HUES64 (cell line): ENCODE data around the gene RBM24.
"Not testable (repeated sequence)": the region's sequence is repeated elsewhere in the genome, so short reads cannot be mapped to it uniquely, and the experiment has no call there.

Experiments used
- H3K27ac ChIP-seq: 2 replicates; pipeline ENCODE4 v1.7.0; 2013; ENCODE audit warnings: low read depth, low read length, inconsistent platforms
- H3K27me3 ChIP-seq: 2 replicates; pipeline ENCODE4 v1.6.1; 2013; ENCODE audit warnings: mild to moderate bottlenecking, low read length; ENCODE audit not compliant: insufficient read depth
- H3K36me3 ChIP-seq: 2 replicates; pipeline ENCODE4 v1.6.1; 2013; ENCODE audit warnings: mild to moderate bottlenecking, low read length; ENCODE audit not compliant: insufficient read depth
- H3K4me1 ChIP-seq: 2 replicates; pipeline ENCODE4 v1.6.1; 2013; ENCODE audit warnings: mild to moderate bottlenecking, low read length, moderate library complexity; ENCODE audit not compliant: insufficient read depth
- H3K4me3 ChIP-seq: 2 replicates; pipeline ENCODE4 v1.5.1; 2013; ENCODE audit warnings: mild to moderate bottlenecking, low read length, moderate library complexity
- H3K9ac ChIP-seq: 2 replicates; pipeline ENCODE4 v1.6.1; 2013; ENCODE audit warnings: mild to moderate bottlenecking, low read depth, low read length
- H3K9me3 ChIP-seq: 2 replicates; pipeline ENCODE4 v1.6.1; 2013; ENCODE audit warnings: low read depth, low read length; ENCODE audit not compliant: insufficient read depth
- WGBS: fragments of 150-250, 120-280 bp; methylation state at CpG from one replicate; pipeline ENCODE4 v1.1.7; 2013; ENCODE audit warnings: missing lambda C conversion rate; 5-methylcytosine and 5-hydroxymethylcytosine counted together

Gene RBM24

DNA sequence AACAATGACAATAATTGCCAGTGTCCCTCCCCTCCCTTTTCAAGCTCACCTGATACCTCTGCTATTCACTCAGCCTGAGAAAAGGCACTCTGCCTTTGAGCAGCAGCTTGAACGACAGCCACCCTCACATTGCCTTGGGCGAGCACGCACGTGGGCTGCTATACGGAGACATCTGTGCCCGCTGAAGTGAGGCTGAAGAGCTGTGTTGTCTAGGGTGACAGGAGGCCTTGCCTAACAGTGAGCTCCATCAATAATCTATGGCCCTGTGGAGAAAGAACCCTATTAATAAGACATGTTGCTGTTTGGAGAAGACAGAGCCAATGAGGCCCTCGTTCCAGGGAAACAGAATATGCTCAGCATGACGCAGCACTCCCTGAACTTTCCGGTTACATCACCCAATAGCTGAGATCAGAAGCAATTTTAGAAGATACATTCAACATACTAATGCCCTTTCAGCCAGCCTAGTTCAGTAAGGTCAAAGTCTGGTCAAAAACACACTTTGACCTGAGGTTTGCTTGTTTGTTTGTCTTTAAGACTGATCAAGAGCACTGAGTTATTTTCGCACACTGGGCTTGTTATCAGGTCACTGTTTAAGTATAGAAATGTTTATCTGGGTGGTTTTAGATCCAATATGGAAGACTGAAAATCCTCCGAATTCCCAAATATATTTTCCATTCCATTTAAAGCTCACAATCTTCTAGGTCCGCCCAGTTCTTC is 30.6 kb downstream of the RBM24 start:
- H3K9ac ChIP-seq = no peak overlapping the region
- 85% methylated on average over 10 of the region's 12 CpGs for WGBS
- peaks cover 8% of the 10 kb centered on the region; the same call in 1 of the 2 replicates for H3K4me1 ChIP-seq
- no peaks in the 10 kb centered on the region for H3K27me3 ChIP-seq
- H3K9me3 ChIP-seq = no peaks in the 10 kb centered on the region
- no peak overlapping the region for H3K4me3 ChIP-seq
- no peak overlapping the region for H3K27ac ChIP-seq
- H3K36me3 ChIP-seq = no peaks in the 10 kb centered on the region

DNA sequence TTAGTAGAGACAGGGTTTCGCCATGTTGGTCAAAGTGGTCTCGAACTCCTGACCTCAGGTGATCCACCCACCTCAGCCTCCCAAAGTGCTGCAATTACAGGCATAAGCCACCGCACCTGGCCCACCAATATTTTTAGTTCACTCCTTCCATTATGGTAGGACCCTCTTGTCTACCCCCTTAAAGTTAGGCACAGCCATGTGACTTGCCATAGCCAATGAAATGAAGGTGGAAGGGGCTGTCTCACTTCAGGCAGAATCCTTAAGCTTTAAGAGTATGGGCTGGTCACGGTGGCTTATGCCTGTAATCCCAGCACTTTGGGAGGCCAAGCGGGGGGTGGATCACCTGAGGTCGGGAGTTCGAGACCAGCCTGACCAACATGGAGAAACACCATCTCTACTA is 32.1 kb downstream of the RBM24 start:
- H3K9me3 ChIP-seq, H3K4me3 ChIP-seq, H3K4me1 ChIP-seq, H3K9ac ChIP-seq, H3K36me3 ChIP-seq, H3K27ac ChIP-seq, H3K27me3 ChIP-seq: not testable (repeated sequence)
- 93% methylated on average over 6 of the region's 7 CpGs for WGBS

DNA sequence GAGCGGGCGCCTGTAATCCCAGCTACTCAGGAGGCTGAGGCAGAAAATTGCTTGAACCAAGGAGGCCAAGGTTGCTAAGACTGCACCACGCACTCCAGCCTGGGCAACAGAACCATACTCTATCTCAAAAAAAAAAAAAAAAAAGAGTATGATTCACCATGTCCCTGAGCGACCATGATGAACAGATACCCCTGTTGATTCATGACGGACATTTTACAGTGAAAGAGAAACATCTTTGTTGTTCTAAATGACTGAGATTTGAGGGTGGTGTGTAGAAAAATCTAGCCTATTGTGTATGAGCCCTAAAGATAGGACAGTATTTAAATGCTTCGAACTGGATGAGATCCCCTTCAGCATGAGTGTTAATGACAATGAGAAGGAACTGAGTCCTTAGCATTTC is 32.8 kb downstream of the RBM24 start:
- H3K4me3 ChIP-seq = no peak overlapping the region
- 96% methylated on average over 6 of the region's 6 CpGs for WGBS
- H3K36me3 ChIP-seq = no peaks in the 10 kb centered on the region
- H3K4me1 ChIP-seq = peaks cover 8% of the 10 kb centered on the region; the same call in 1 of the 2 replicates
- no peak overlapping the region for H3K27ac ChIP-seq
- H3K9me3 ChIP-seq = no peaks in the 10 kb centered on the region
- no peak overlapping the region for H3K9ac ChIP-seq
- H3K27me3 ChIP-seq = no peaks in the 10 kb centered on the region

GRCh38 chr6:17315262-17315661 is 34.1 kb downstream of the RBM24 start:
- H3K4me1 ChIP-seq = peaks cover 8% of the 10 kb centered on the region; the same call in 1 of the 2 replicates
- no peaks in the 10 kb centered on the region for H3K9me3 ChIP-seq
- WGBS = 95% methylated on average over 3 of the region's 3 CpGs
- H3K36me3 ChIP-seq = no peaks in the 10 kb centered on the region
- H3K27me3 ChIP-seq = no peaks in the 10 kb centered on the region
- H3K27ac ChIP-seq = no peak overlapping the region
- no peak overlapping the region for H3K4me3 ChIP-seq
- no peak overlapping the region for H3K9ac ChIP-seq

- H3K4me3 ChIP-seq = no peak overlapping the region
- no peaks in the 10 kb centered on the region for H3K9me3 ChIP-seq
- H3K27ac ChIP-seq = no peak overlapping the region
- no peaks in the 10 kb centered on the region for H3K36me3 ChIP-seq
- 90% methylated on average over 5 of the region's 5 CpGs for WGBS
- H3K27me3 ChIP-seq = no peaks in the 10 kb centered on the region
- no peaks in the 10 kb centered on the region for H3K4me1 ChIP-seq
- H3K9ac ChIP-seq = no peak overlapping the region
Observed at GRCh38 chr6:17318435-17319165, 37.4 kb downstream of the RBM24 start.

DNA sequence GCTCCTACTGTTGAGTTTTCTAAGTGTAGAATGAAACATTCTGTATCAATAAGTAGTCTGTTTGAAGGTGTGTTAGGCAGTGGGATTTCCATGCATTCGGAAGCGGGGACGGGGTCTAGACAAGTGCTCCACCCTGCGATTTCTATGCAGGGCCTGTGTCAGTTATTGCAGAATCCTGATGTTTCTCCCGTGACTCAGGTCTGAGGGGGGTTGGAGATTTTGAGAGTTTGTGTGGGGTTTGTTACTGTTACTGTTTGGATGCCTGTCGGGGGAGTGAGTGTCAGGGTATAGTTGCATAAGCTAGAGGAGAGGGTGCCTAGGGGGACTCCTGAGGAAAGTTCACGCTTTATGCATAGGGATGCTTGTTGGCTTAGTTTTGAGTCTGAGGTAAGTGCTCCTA is 39.1 kb downstream of the RBM24 start:
- H3K27ac ChIP-seq, H3K36me3 ChIP-seq, H3K9me3 ChIP-seq, H3K27me3 ChIP-seq, H3K9ac ChIP-seq, H3K4me1 ChIP-seq, H3K4me3 ChIP-seq: not testable (repeated sequence)
- 93% methylated on average over 7 of the region's 7 CpGs for WGBS

GRCh38 chr6:17331238-17331637 is 50.1 kb downstream of the RBM24 start:
- Histone ChIP-seq H3K27ac (no peak overlapping the region), H3K36me3 (no peaks in the 10 kb centered on the region), H3K4me3 (no peak overlapping the region), H3K9ac (no peak overlapping the region), H3K4me1 (no peaks in the 10 kb centered on the region), H3K9me3 (no peaks in the 10 kb centered on the region), H3K27me3 (no peaks in the 10 kb centered on the region)
- 86% methylated on average over 5 of the region's 5 CpGs for WGBS

DNA sequence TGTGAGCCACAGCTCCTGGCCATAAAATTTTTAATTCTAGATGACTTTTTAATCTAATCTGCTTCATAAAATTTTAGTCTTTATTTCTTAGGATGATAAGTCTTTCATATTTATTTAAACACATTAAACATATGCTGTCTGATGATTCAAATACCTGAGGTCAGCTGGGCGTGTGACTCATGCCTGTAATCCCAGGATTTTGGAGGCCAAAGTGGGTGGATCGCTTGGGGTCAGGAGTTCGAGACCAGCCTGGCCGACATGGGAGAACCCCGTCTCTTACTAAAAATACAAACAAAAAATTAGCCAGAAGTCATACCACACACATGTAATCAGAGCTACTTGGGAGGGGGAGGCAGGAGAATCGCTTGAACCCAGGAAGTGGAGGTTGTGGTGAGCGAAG is 53.1 kb downstream of the RBM24 start:
- Histone ChIP-seq H3K4me1 (no peaks in the 10 kb centered on the region), H3K9me3 (no peaks in the 10 kb centered on the region), H3K36me3 (no peaks in the 10 kb centered on the region), H3K4me3 (no peak overlapping the region), H3K27ac (no peak overlapping the region), H3K27me3 (no peaks in the 10 kb centered on the region), H3K9ac (no peak overlapping the region)
- WGBS = 89% methylated on average over 4 of the region's 7 CpGs

- Histone ChIP-seq H3K4me3 (no peak overlapping the region), H3K9ac (no peak overlapping the region), H3K36me3 (no peaks in the 10 kb centered on the region), H3K27ac (no peak overlapping the region), H3K9me3 (no peaks in the 10 kb centered on the region), H3K27me3 (no peaks in the 10 kb centered on the region), H3K4me1 (no peaks in the 10 kb centered on the region)
- 100% methylated on average over 2 of the region's 2 CpGs for WGBS
Observed at GRCh38 chr6:17336425-17336824, 55.3 kb downstream of the RBM24 start.

GRCh38 chr6:17339308-17339670 is 58.1 kb downstream of the RBM24 start:
- Histone ChIP-seq H3K4me3 (no peak overlapping the region), H3K27ac (no peak overlapping the region), H3K9ac (no peak overlapping the region), H3K9me3 (no peaks in the 10 kb centered on the region), H3K36me3 (no peaks in the 10 kb centered on the region), H3K27me3 (no peaks in the 10 kb centered on the region), H3K4me1 (no peaks in the 10 kb centered on the region)
- 100% methylated on average over 2 of the region's 2 CpGs for WGBS

DNA sequence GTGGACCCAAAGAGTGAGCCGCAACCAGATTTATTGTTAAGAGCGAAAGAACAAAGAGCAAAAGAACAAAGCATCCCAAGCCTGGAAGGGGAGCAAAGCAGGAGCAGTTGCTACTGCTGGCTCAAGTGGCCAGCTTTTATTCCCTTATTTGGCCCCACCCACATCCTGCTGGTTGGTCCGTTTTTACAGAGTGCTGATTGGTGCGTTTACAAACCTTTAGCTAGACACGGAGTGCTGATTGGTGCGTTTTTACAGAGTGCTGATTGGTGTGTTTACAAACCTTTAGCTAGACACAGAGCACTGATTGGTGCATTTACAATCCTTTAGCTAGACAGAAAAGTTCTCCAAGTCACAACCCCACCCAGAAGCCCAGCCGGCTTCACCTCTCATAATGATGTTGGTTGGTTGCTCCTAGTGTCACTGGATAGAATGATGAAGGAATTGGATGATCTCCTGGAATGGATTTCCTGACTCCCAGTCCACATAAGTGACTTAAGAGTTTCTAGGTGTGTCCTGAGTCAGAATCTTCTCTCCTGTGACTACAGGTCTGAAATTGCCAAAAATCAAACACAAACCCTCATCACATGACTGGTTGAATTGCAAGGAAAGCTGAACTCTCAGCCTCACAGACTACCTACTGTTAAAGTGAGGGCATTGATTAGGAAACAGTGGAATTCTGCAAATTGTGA is 60.1 kb downstream of the RBM24 start:
- H3K27me3 ChIP-seq = no peaks in the 10 kb centered on the region

More for the DNA sequence above, 60.1 kb downstream of the RBM24 start:
- Histone ChIP-seq H3K36me3 (no peaks in the 10 kb centered on the region), H3K4me3 (no peak overlapping the region), H3K4me1 (no peaks in the 10 kb centered on the region), H3K9me3 (no peaks in the 10 kb centered on the region), H3K9ac (no peak overlapping the region), H3K27ac (no peak overlapping the region)
- 98% methylated on average over 6 of the region's 7 CpGs for WGBS
